ENCODE data around the gene APOBEC3B.
"Not testable (repeated sequence)": the region's sequence is repeated elsewhere in the genome, so short reads cannot be mapped to it uniquely, and the experiment has no call there.

APOBEC3B gene

GRCh38 chr22:38981992-38982927 is at the start of gene APOBEC3B:
Gene APOBEC3B (plus strand): TSS chr22:38982347. CDS start chr22:38982454, 107 bp downstream.
- peak; percentile 59 for DNase-seq

- no peak for DNase-seq
Measured at GRCh38 chr22:38935023-38935422, 47.1 kb upstream of the APOBEC3B start.

GRCh38 chr22:38935616-38936015 is 46.5 kb upstream of the APOBEC3B start:
- DNase-seq, result no peak

DNA sequence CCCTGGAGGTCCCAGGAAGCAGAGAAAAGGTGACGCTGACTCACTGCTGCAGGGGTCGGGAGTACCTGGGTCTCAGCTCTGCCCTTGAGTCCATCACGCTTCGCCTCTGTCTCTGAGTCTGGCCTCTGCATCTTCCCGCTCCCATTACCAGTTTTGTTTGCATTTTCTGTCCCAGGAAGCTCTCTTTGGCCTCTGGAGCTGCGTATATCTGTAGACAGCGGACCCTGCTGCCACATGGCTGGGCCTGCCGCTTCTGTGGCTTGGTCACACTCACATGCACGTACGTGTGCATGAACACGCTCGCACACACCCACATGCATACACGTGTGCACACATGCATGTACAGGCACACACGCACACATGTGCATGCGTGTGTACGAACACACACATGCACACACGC is 45.6 kb upstream of the APOBEC3B start:
- no peak for DNase-seq

GRCh38 chr22:38937036-38937435 is 45.1 kb upstream of the APOBEC3B start:
- no peak for DNase-seq

- no peak for DNase-seq
Measured at GRCh38 chr22:38937541-38937940, 44.6 kb upstream of the APOBEC3B start.

DNA sequence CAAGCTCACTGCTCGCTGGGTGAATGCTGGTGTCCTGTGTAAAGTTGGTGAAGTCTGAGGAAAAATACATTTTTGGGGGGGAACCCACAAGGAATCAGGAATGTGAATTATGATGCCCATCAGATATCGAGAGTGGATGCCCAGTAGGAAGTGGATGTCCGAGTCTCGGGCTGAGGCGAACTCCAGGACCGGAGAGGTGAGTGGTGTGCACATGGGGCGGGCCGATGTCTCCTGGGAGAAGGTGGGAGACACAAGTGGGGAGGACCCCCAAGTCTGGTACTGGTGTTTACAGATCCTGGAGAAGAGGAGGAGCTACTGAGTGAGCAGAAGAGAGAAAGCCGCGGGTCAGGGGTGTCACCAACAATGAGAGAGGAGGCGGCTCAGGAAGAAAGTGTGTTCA is 43.9 kb upstream of the APOBEC3B start:
- no peak for DNase-seq

DNA sequence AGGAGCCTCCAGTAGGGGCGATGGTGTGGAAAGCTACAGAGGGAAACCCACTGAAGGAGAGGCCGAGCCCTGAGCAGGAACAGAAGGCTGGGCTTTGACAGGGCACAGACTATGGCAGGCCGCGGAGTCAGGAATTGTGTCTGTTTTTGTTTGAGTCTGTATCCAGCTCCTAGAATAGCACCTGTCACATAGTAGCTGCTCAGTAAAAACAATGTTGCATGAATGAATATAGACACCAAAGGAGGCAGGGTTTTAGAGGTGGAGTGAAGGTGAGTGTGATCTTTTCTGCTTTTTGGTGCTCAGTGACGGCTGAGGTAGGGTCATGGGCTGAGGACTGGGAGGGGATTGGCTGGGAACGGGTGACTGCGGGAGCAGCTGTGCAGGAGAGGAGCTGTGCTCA is 43.2 kb upstream of the APOBEC3B start:
- DNase-seq, result no peak

DNA sequence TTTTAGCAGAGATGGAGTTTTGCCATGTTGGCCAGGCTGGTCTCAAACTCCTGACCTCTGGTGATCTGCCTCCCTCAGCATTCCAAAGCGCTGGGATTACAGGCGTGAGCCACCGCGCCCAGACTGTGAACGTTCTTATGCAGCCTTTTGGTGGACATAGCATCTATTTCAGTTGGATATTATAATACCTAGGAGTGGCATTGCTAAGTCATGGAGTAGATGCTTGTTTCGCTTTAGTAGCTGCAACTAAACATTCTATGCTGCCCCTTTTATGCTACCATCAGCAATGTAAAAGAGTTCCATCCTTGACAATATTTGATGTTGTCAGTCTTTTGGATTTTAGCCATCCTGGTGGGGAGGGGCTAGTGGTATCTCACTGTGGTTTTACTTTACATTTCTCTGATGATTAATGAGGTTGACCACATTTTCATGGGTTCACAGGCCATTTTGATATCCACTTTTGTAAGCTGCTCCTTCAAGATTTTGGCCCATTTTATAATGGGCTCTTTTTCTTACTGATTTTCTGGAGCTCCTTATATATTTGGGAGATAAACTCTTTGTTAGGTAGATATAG is 41.2 kb upstream of the APOBEC3B start:
- no peak for DNase-seq

DNA sequence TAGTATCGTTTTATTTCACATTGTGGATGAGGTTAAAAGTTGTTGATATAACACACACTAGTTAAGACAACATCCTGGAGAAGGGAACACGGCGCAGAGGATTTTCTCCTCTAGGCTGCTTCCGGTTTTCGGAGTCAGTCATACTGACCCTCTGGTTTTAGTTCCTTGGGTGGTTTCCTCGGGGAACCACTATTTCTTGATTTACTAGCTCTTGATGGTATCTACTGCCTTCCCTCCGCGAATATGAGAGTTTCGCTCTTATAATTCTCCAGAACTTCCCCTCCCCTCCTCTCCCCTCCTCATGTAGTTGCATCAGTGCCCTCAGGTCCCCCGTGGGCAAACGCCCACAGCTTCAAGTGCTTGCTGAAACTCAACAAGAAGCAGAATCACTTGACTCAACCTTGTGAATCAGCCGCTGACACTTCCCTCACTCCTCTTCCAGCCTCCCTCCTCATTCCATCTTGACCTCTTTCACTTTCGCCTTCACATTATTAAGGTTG is 40.6 kb upstream of the APOBEC3B start:
- DNase-seq, result peak; percentile 38

- DNase-seq, result no peak
Measured at GRCh38 chr22:38942702-38943101, 39.4 kb upstream of the APOBEC3B start.

DNA sequence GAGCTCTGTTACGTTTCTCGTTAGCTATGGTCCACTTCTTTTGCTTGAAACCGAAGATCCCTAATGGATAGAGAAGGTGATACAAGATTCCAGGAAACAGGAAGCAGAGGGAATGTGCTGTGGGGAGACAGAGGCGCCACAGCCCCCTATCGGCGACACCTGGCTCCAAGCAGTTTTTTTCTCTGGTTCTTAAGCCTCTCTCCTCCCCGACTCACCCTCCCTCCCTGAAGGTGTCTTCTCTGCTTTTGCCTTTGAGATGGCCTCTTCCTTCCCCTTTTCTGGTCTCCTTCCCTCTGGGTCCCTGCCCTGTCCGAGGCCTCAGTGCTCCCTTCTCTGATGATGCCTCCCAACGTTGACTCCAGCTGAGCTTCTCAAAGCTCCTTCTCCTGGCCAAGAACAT is 38.9 kb upstream of the APOBEC3B start:
- DNase-seq, result no peak

GRCh38 chr22:38943882-38944281 is 38.3 kb upstream of the APOBEC3B start:
- DNase-seq, result no peak

DNA sequence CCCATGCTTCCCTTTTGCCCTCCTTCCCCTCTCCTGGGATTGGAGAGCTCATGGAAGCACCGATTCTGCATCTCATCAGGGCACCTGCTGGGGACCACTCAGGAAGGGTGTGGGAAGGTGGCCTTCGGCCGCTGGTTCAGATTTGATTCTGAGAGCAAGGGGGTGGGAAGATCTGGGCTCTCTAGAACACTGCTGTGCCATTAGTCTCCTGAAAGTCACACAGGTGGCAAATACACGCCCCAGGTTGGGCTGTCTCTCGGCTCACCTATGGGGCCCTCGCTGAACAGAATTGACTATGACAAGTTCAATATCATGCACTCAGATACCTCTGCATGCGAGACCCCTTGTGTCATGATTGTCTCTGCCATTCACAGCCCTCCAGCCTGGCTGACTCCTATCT is 37.5 kb upstream of the APOBEC3B start:
- DNase-seq, result no peak

GRCh38 chr22:38945706-38946338 is 36.3 kb upstream of the APOBEC3B start:
- DNase-seq, result not testable (repeated sequence)

DNA sequence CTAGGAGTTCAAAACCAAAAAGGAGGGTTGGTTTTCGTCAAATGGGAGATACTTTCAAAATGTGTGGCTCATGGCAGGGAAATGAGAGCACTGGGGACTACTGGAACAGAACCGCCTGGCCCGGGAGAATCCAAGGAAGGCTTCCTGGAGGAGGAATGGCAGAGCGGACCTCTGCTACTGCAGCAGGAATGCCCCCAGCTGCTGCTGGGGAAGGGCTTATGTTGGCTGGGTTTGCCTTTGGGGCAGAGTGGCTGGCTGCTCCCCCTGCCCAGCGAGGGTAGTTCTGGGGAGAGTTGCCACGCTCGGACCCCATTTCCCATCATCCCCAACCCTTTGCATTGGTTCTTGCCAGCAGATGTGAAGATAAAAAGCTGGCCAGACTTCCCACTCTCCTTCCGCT is 35.4 kb upstream of the APOBEC3B start:
- DNase-seq, result no peak

GRCh38 chr22:38947321-38948140 is 34.6 kb upstream of the APOBEC3B start:
- DNase-seq, result no peak

- DNase-seq, result no peak
Measured at GRCh38 chr22:38948181-38948940, 33.8 kb upstream of the APOBEC3B start.

- DNase-seq, result no peak
Measured at GRCh38 chr22:38949889-38950405, 32.2 kb upstream of the APOBEC3B start.

GRCh38 chr22:38950527-38951295 is 31.4 kb upstream of the APOBEC3B start:
- DNase-seq, result no peak

DNA sequence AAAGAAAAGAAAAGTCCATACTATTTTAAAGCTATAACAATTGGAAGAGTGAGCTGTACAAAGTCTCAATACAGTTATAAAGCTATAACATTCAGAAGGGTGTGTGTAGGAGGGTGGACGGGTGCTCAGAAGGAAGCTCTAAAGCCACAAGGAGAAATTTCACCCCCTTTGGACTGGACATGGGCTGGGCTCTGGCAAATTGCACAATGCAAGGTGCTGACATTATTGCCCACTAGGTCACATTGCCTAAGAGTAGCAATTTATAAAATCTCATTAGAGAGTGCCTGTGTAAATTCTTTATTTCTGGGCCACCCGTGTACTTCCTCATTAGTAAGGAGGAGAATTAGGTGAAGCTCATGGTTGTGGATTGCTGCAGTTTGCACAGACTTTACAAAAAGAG is 30.4 kb upstream of the APOBEC3B start:
- DNase-seq, result no peak
